GM10248 (cell line): Measurements from ENCODE around the gene ZNF610.
"Not testable (repeated sequence)": the region's sequence is repeated elsewhere in the genome, so short reads cannot be mapped to it uniquely, and the experiment has no call there.

Source experiments
- CTCF ChIA-PET: fragments of 300-600 bp; sonication (Branson Sonifier 250); formaldehyde crosslinking; extraction: SDS; loops from one replicate; lab custom pipeline; 2021; ENCODE audit warnings: antibody characterized with exemption; lab: Yijun Ruan, JAX
- POLR2A ChIA-PET: fragments of 350-650 bp; sonication (Branson Sonifier 250); formaldehyde crosslinking; extraction: SDS; loops from one replicate; lab custom pipeline; 2020; ENCODE audit warnings: antibody characterized with exemption; lab: Yijun Ruan, JAX
- DNase-seq: peaks from one replicate; pipeline ENCODE4 v3.0.0; 2012; ENCODE audit errors: extremely low spot score
- TF ChIP-seq, protein P1 (sequence below): IDR thresholded peaks from 2 replicates; pipeline ENCODE4 v1.5.1; 2012; ENCODE audit warnings: mild to moderate bottlenecking, low read depth; ENCODE audit errors: extremely low read depth, missing control alignments, control extremely low read depth

The ZNF610 gene

GRCh38 chr19:52297601-52298364, 38.3 kb upstream of the ZNF610 start:
- TF ChIP-seq, protein P1, sequence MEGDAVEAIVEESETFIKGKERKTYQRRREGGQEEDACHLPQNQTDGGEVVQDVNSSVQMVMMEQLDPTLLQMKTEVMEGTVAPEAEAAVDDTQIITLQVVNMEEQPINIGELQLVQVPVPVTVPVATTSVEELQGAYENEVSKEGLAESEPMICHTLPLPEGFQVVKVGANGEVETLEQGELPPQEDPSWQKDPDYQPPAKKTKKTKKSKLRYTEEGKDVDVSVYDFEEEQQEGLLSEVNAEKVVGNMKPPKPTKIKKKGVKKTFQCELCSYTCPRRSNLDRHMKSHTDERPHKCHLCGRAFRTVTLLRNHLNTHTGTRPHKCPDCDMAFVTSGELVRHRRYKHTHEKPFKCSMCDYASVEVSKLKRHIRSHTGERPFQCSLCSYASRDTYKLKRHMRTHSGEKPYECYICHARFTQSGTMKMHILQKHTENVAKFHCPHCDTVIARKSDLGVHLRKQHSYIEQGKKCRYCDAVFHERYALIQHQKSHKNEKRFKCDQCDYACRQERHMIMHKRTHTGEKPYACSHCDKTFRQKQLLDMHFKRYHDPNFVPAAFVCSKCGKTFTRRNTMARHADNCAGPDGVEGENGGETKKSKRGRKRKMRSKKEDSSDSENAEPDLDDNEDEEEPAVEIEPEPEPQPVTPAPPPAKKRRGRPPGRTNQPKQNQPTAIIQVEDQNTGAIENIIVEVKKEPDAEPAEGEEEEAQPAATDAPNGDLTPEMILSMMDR, result no peak
- peak; percentile 23 for DNase-seq
- CTCF ChIA-PET, result no interaction called here
- POLR2A ChIA-PET, result no interaction called here

DNA sequence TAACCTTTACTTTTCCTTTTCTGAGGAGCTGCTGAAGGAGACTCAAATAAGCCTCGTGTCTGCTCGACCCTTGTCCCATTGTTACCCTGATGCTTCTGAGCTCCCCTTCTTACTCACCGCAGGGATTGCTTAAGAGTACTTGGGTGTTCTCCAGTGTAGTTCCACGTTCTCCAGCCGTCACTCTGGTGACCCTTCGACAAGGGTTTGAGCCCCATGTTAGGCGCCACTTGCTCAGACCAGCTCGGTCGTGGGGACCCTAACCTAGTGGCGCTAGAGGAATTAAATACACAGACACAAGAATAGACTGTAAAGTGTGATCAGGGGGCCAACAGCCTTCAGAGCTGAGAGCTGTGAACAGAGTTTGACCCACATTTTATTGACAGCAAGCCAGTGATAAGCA, 28.8 kb upstream of the ZNF610 start:
- TF ChIP-seq, protein P1, result no peak
- ChIA-PET POLR2A (no interaction called here), CTCF (interaction anchor here (1.0 kb wide), 1 partner anchor 282 kb away, joined by 3 read pairs; no protein-coding TSS in a partner anchor)
- no peak for DNase-seq

- DNase-seq, result no peak
- POLR2A ChIA-PET, result no interaction called here
- TF ChIP-seq, protein P1, result no peak
- CTCF ChIA-PET, result no interaction called here
Measured at GRCh38 chr19:52322429-52322828, 13.6 kb upstream of the ZNF610 start.

DNA sequence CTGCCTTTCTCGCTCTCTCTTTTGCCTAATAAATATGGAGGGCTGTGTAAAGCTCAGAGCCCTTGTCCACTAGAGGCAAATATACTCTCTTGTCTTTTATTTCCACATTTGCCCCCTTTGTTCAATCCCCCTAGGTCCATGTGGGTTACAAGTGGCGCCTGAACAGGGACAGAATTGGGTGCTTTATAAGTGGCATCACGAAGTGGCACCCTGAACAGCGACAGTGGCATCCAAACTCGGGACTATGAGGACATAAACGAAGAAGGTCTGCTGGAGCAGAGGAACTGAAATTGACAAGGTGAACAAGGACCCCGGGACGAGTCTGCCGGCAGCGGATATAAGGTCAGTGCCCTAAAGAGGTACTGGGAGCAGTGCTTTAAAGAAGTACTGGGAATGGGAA, 4.3 kb upstream of the ZNF610 start:
- TF ChIP-seq, protein P1, result no peak
- ChIA-PET CTCF (no interaction called here), POLR2A (no interaction called here)
- DNase-seq, result no peak

DNA sequence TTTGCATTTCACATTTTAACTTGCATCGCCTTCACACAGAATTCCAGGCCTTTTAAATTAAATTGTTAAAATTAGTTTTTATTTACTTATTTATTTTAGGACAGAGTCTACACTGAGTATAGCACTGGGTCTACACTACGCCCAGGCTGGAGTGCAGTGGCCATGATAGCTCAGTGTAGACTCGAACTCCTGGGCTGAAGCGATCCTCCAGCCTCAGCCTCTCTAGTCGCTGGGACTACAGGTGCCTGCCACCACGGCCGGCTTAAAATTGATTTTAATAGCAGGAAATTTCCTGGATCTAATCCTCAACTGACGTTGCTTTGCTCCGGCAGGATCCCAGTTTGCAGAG, 301 bp upstream of the ZNF610 start:
- POLR2A ChIA-PET, result no interaction called here
- CTCF ChIA-PET, result no interaction called here
- DNase-seq, result no peak
- TF ChIP-seq, protein P1, result no peak

DNA sequence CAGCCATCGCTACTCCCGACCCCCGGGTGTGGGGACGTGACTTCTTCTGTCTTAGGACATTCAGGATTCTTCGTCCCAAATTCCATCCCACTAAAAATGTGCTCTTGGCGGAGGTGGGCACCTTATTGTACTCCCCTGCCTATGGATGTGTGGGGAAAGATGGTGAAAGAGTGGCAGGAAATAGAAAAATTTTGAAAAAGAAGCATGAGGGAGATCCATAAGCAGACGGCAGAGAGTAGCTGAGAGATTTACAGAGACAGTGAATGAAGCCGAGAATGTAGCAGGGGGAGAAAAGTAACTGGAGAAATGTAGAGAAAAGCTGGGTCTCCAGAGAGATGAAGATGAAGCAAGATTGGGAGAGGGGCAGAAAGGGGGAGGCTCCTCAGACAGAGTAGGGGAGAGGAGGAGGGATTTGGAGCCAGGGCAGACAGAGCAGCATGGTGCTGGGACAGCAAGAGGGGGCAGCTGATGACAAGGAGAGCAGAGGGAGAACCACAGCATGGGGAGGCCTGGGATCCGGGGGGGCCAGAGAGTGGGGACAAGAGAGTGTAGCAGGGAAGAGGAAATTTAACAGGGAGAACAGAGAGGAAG, 843 bp downstream of the ZNF610 start:
- DNase-seq, result no peak
- TF ChIP-seq, protein P1, result no peak
- ChIA-PET POLR2A (no interaction called here), CTCF (no interaction called here)

DNA sequence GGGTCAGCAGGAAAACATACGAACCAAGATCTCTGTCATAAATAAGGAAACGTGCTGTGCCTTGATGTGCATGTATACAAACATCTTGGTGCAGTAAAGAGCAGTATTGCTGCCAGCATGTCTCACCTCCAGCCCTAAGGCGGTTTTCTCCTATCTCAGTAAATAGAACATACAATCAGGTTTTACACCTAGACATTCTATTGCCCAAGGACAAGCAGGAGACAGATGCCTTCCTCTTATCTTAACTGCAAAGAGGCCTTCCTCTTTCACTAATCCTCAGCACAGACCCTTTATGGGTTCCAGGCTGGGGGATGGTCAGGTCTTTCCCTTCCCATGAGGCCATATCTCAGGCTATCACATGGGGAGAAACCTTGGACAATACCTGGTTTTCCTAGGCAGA, 3.0 kb downstream of the ZNF610 start:
- POLR2A ChIA-PET, DNase-seq, CTCF ChIA-PET: not testable (repeated sequence)
